Endothelial cell of umbilical vein (primary cell): ENCODE results near the gene EME2.

Experiments
- CTCF ChIP-seq, 2 donors: IDR thresholded peaks; 1 replicate in 1 of 2; 2 replicates in 1 of 2; pipeline ENCODE4 v1.5.1; 2011; ENCODE audit warnings: low read length in 2 of 2, mild to moderate bottlenecking in 2 of 2, moderate library complexity in 2 of 2, control low read depth in 1 of 2, inconsistent platforms in 1 of 2, low read depth in 1 of 2; ENCODE audit not compliant: insufficient read depth in 1 of 2; ENCODE audit errors: extremely low read depth in 1 of 2
- EZH2 ChIP-seq: IDR thresholded peaks from 2 replicates; pipeline ENCODE4 v1.6.1; 2012; ENCODE audit warnings: borderline replicate concordance, low read depth, mild to moderate bottlenecking, moderate library complexity, low read length, inconsistent platforms; ENCODE audit not compliant: severe bottlenecking
- GATA2 ChIP-seq: IDR thresholded peaks from 2 replicates; pipeline ENCODE4 v1.7.0; 2011; ENCODE audit warnings: low read depth, mild to moderate bottlenecking, moderate library complexity, mixed read lengths, low read length; ENCODE audit not compliant: insufficient read length, insufficient read depth
- JUN ChIP-seq: IDR thresholded peaks from 2 replicates; pipeline ENCODE4 v1.6.1; 2011; ENCODE audit warnings: borderline replicate concordance, low read depth; ENCODE audit not compliant: insufficient read length, insufficient read depth
- POLR2A ChIP-seq: IDR thresholded peaks from 2 replicates; pipeline ENCODE4 v1.6.1; 2012; ENCODE audit warnings: low read depth, mild to moderate bottlenecking, control low read depth, low read length
- POLR2AphosphoS5 ChIP-seq: IDR thresholded peaks from 2 replicates; pipeline ENCODE4 v1.6.1; 2012; ENCODE audit warnings: low read depth, mild to moderate bottlenecking, control low read depth, low read length, moderate library complexity; ENCODE audit not compliant: insufficient read depth

DNA sequence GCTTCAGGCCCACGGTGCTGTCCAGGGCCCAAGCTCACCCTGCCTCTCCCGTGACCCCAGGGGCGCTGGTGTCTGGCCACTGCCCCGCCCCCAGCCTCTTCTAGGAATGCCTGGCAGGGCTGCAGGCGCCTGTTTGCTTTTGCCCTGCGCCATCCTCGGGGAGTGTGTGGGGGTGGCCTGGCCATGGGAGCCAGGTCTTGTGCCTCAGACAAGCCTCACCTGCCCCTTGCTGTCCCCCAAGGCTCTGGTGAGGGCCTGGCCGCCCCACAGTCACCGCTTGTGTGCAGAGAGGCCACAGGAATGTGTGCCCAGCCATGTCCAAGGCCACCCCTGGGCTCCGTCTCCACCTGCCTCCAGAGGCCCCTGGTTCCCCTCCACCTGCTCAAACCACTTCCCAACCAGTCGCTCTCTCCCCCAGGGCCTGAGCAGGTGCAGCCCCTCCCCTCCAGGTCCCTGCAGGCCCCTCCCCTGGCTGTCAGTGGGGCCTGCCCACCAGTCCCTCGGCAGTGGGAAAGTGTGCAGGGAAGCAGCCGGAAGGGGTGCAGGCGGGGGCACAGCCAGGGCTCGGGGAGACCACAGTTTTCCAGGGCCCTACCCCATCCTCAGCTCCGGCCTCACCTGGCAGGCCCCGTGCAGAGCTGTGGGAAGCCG is 21.7 kb downstream of the EME2 start:
- TF ChIP-seq CTCF (IDR thresholded peaks at IDR 0.05; ENCODE audit: extremely low read depth in 1 of 2, insufficient read depth in 1 of 2, low read depth in 1 of 2, low read length in 2 of 2) (no peak), POLR2A (no peak), POLR2AphosphoS5 (no peak), JUN (no peak), EZH2 (no peak), GATA2 (no peak)
